Fibroblast of mammary gland (primary cell): ENCODE measurements around the gene SLC39A6.
"Not testable (repeated sequence)": the region's sequence is repeated elsewhere in the genome, so short reads cannot be mapped to it uniquely, and the experiment has no call there.

Source experiments
- DNase-seq: peaks from one replicate; pipeline ENCODE4 v3.0.0-alpha.2; 2010; ENCODE audit warnings: low read depth
- H3K4me3 ChIP-seq: 2 replicates; pipeline ENCODE4 v1.5.1; 2011; ENCODE audit warnings: low read depth, mild to moderate bottlenecking, low read length, moderate library complexity; ENCODE audit not compliant: control insufficient read depth
- CTCF ChIP-seq: conservative IDR thresholded peaks from 2 replicates; pipeline ENCODE4 v1.5.1; 2011; ENCODE audit warnings: low read depth, low read length, inconsistent platforms; ENCODE audit not compliant: control insufficient read depth, insufficient read depth

The SLC39A6 gene

GRCh38 chr18:36075862-36076587 is 53.1 kb downstream of the SLC39A6 start:
- no peak overlapping the region for H3K4me3 ChIP-seq
- TF ChIP-seq CTCF, result no peak
- DNase-seq, result peak; percentile 89

GRCh38 chr18:36074435-36074834 is 54.7 kb downstream of the SLC39A6 start:
- no peak for TF ChIP-seq CTCF
- DNase-seq, result no peak

GRCh38 chr18:36073676-36074075 is 55.5 kb downstream of the SLC39A6 start:
- no peak for TF ChIP-seq CTCF
- no peak for DNase-seq
- no peak overlapping the region for H3K4me3 ChIP-seq

More at GRCh38 chr18:36074435-36074834, 54.7 kb downstream of the SLC39A6 start:
- H3K4me3 ChIP-seq, result no peak overlapping the region

- H3K4me3 ChIP-seq, DNase-seq: not testable (repeated sequence)
Observed at GRCh38 chr18:36072406-36072805, 56.7 kb downstream of the SLC39A6 start.

- DNase-seq, result peak; percentile 92
- peak within 1 kb of the TSS; percentile 81 for H3K4me3 ChIP-seq
- no peak for TF ChIP-seq CTCF
Observed at GRCh38 chr18:36067055-36067957, 61.8 kb downstream of the SLC39A6 start, which contains the start of gene RPRD1A. TSS of gene RPRD1A (minus strand) at chr18:36067559. CDS start at chr18:36067404, 155 bp downstream.

GRCh38 chr18:36066686-36067054 is 62.5 kb downstream of the SLC39A6 start:
- TF ChIP-seq CTCF, result no peak
- peak; percentile 19 for DNase-seq
- peak overlapping the region; percentile 81 for H3K4me3 ChIP-seq

- H3K4me3 ChIP-seq, result peak overlapping the region; percentile 81
- DNase-seq, result peak; percentile 86
- TF ChIP-seq CTCF, result no peak
Observed at GRCh38 chr18:36066001-36066400, 63.1 kb downstream of the SLC39A6 start.

GRCh38 chr18:36064809-36065079 is 64.4 kb downstream of the SLC39A6 start:
- H3K4me3 ChIP-seq, result not testable (repeated sequence)

More at GRCh38 chr18:36064809-36065079, 64.4 kb downstream of the SLC39A6 start:
- DNase-seq, result not testable (repeated sequence)
